ENCODE data around the gene CD300LB.

Gene CD300LB

GRCh38 chr17:74478420-74479100 is 52.7 kb downstream of the CD300LB start:
- Histone ChIP-seq H3K4me1 (ENCODE audit: insufficient read depth, insufficient read length) (no peaks in the 10 kb centered on the region), H3K9ac (ENCODE audit: insufficient read length, low read depth) (no peak overlapping the region), H3K27me3 (ENCODE audit: insufficient read depth, insufficient read length) (no peaks in the 10 kb centered on the region), H3K36me3 (ENCODE audit: insufficient read depth, insufficient read length, low read length) (no peaks in the 10 kb centered on the region), H3K4me3 (ENCODE audit: insufficient read length, low read depth) (no peak overlapping the region), H3K9me3 (ENCODE audit: insufficient read depth, low read length) (peaks cover 27% of the 10 kb centered on the region; the same call in 1 of the 2 replicates)
- TF ChIP-seq ZNF274 (IDR thresholded peaks at IDR 0.05; ENCODE audit: low read depth, low read length) (no peak), YY1 (IDR thresholded peaks at IDR 0.05; ENCODE audit: insufficient read depth, insufficient read length) (no peak), SUZ12 (IDR thresholded peaks at IDR 0.05; ENCODE audit: extremely low read depth, insufficient read depth, insufficient read length) (no peak)
- no peak for DNase-seq (ENCODE audit: low read depth, low spot score)

- no peak for TF ChIP-seq SUZ12 (IDR thresholded peaks at IDR 0.05; ENCODE audit: extremely low read depth, insufficient read depth, insufficient read length)
- no peak for TF ChIP-seq ZNF274 (IDR thresholded peaks at IDR 0.05; ENCODE audit: low read depth, low read length)
- TF ChIP-seq YY1 (IDR thresholded peaks at IDR 0.05; ENCODE audit: insufficient read depth, insufficient read length): no peak
- Histone ChIP-seq H3K36me3 (ENCODE audit: insufficient read depth, insufficient read length, low read length) (no peaks in the 10 kb centered on the region), H3K9ac (ENCODE audit: insufficient read length, low read depth) (no peak overlapping the region), H3K4me3 (ENCODE audit: insufficient read length, low read depth) (no peak overlapping the region), H3K4me1 (ENCODE audit: insufficient read depth, insufficient read length) (no peaks in the 10 kb centered on the region), H3K27me3 (ENCODE audit: insufficient read depth, insufficient read length) (no peaks in the 10 kb centered on the region), H3K9me3 (ENCODE audit: insufficient read depth, low read length) (peaks cover 27% of the 10 kb centered on the region; the same call in 1 of the 2 replicates)
- DNase-seq (ENCODE audit: low read depth, low spot score): no peak
These were observed 53.9 kb downstream of the CD300LB start for GRCh38 chr17:74477411-74477810.

GRCh38 chr17:74475189-74475588 is 56.1 kb downstream of the CD300LB start:
- TF ChIP-seq YY1 (IDR thresholded peaks at IDR 0.05; ENCODE audit: insufficient read depth, insufficient read length) (no peak), ZNF274 (IDR thresholded peaks at IDR 0.05; ENCODE audit: low read depth, low read length) (no peak), SUZ12 (IDR thresholded peaks at IDR 0.05; ENCODE audit: extremely low read depth, insufficient read depth, insufficient read length) (no peak)
- Histone ChIP-seq H3K9ac (ENCODE audit: insufficient read length, low read depth) (no peak overlapping the region), H3K9me3 (ENCODE audit: insufficient read depth, low read length) (peaks cover 27% of the 10 kb centered on the region; the same call in 1 of the 2 replicates), H3K36me3 (ENCODE audit: insufficient read depth, insufficient read length, low read length) (no peaks in the 10 kb centered on the region), H3K27me3 (ENCODE audit: insufficient read depth, insufficient read length) (no peaks in the 10 kb centered on the region), H3K4me1 (ENCODE audit: insufficient read depth, insufficient read length) (no peaks in the 10 kb centered on the region), H3K4me3 (ENCODE audit: insufficient read length, low read depth) (no peak overlapping the region)
- DNase-seq (ENCODE audit: low read depth, low spot score): no peak

GRCh38 chr17:74474043-74474792 is 57.1 kb downstream of the CD300LB start:
- TF ChIP-seq YY1 (IDR thresholded peaks at IDR 0.05; ENCODE audit: insufficient read depth, insufficient read length) (no peak), ZNF274 (IDR thresholded peaks at IDR 0.05; ENCODE audit: low read depth, low read length) (no peak), SUZ12 (IDR thresholded peaks at IDR 0.05; ENCODE audit: extremely low read depth, insufficient read depth, insufficient read length) (no peak)
- no peaks in the 10 kb centered on the region for H3K36me3 ChIP-seq (ENCODE audit: insufficient read depth, insufficient read length, low read length)
- no peak for DNase-seq (ENCODE audit: low read depth, low spot score)
- no peak overlapping the region for H3K4me3 ChIP-seq (ENCODE audit: insufficient read length, low read depth)
- no peaks in the 10 kb centered on the region for H3K4me1 ChIP-seq (ENCODE audit: insufficient read depth, insufficient read length)
- H3K27me3 ChIP-seq (ENCODE audit: insufficient read depth, insufficient read length): no peaks in the 10 kb centered on the region
- peaks cover 27% of the 10 kb centered on the region; the same call in 1 of the 2 replicates for H3K9me3 ChIP-seq (ENCODE audit: insufficient read depth, low read length)
- no peak overlapping the region for H3K9ac ChIP-seq (ENCODE audit: insufficient read length, low read depth)

- DNase-seq (ENCODE audit: low read depth, low spot score): no peak
- H3K4me3 ChIP-seq (ENCODE audit: insufficient read length, low read depth): no peak overlapping the region
- H3K4me1 ChIP-seq (ENCODE audit: insufficient read depth, insufficient read length): no peaks in the 10 kb centered on the region
- TF ChIP-seq ZNF274 (IDR thresholded peaks at IDR 0.05; ENCODE audit: low read depth, low read length): no peak
- TF ChIP-seq SUZ12 (IDR thresholded peaks at IDR 0.05; ENCODE audit: extremely low read depth, insufficient read depth, insufficient read length): no peak
- no peak for TF ChIP-seq YY1 (IDR thresholded peaks at IDR 0.05; ENCODE audit: insufficient read depth, insufficient read length)
- no peaks in the 10 kb centered on the region for H3K36me3 ChIP-seq (ENCODE audit: insufficient read depth, insufficient read length, low read length)
- H3K27me3 ChIP-seq (ENCODE audit: insufficient read depth, insufficient read length): no peaks in the 10 kb centered on the region
- peaks cover 27% of the 10 kb centered on the region; the same call in 1 of the 2 replicates for H3K9me3 ChIP-seq (ENCODE audit: insufficient read depth, low read length)
- no peak overlapping the region for H3K9ac ChIP-seq (ENCODE audit: insufficient read length, low read depth)
These were observed 58.0 kb downstream of the CD300LB start for GRCh38 chr17:74473294-74473693.

GRCh38 chr17:74472890-74473289 is 58.4 kb downstream of the CD300LB start:
- no peak for DNase-seq (ENCODE audit: low read depth, low spot score)
- Histone ChIP-seq H3K9ac (ENCODE audit: insufficient read length, low read depth) (no peak overlapping the region), H3K4me1 (ENCODE audit: insufficient read depth, insufficient read length) (no peaks in the 10 kb centered on the region), H3K9me3 (ENCODE audit: insufficient read depth, low read length) (peaks cover 27% of the 10 kb centered on the region; the same call in 1 of the 2 replicates), H3K4me3 (ENCODE audit: insufficient read length, low read depth) (no peak overlapping the region), H3K36me3 (ENCODE audit: insufficient read depth, insufficient read length, low read length) (no peaks in the 10 kb centered on the region), H3K27me3 (ENCODE audit: insufficient read depth, insufficient read length) (no peaks in the 10 kb centered on the region)
- TF ChIP-seq SUZ12 (IDR thresholded peaks at IDR 0.05; ENCODE audit: extremely low read depth, insufficient read depth, insufficient read length) (no peak), ZNF274 (IDR thresholded peaks at IDR 0.05; ENCODE audit: low read depth, low read length) (no peak), YY1 (IDR thresholded peaks at IDR 0.05; ENCODE audit: insufficient read depth, insufficient read length) (no peak)

GRCh38 chr17:74471341-74471740 is 59.9 kb downstream of the CD300LB start:
- Histone ChIP-seq H3K9ac (ENCODE audit: insufficient read length, low read depth) (no peak overlapping the region), H3K9me3 (ENCODE audit: insufficient read depth, low read length) (peaks cover 21% of the 10 kb centered on the region; the same call in 1 of the 2 replicates), H3K27me3 (ENCODE audit: insufficient read depth, insufficient read length) (no peaks in the 10 kb centered on the region), H3K4me3 (ENCODE audit: insufficient read length, low read depth) (no peak overlapping the region), H3K36me3 (ENCODE audit: insufficient read depth, insufficient read length, low read length) (no peaks in the 10 kb centered on the region), H3K4me1 (ENCODE audit: insufficient read depth, insufficient read length) (peaks cover 2% of the 10 kb centered on the region)
- TF ChIP-seq ZNF274 (IDR thresholded peaks at IDR 0.05; ENCODE audit: low read depth, low read length) (no peak), YY1 (IDR thresholded peaks at IDR 0.05; ENCODE audit: insufficient read depth, insufficient read length) (no peak), SUZ12 (IDR thresholded peaks at IDR 0.05; ENCODE audit: extremely low read depth, insufficient read depth, insufficient read length) (no peak)
- no peak for DNase-seq (ENCODE audit: low read depth, low spot score)

All from NT2/D1 (cell line).